22Rv1 (cell line): Measurements from ENCODE around the gene ACYP2.

Experiments
- CTCF ChIP-seq: fragments of 450-650 bp; IDR thresholded peaks from 2 replicates; pipeline ENCODE4 v1.5.1; 2017; ENCODE audit warnings: mild to moderate bottlenecking
- ZFX ChIP-seq: fragments of 450-650 bp; IDR thresholded peaks from 2 replicates; pipeline ENCODE4 v1.6.1; 2017; ENCODE audit warnings: antibody characterized with exemption, borderline replicate concordance

GRCh38 chr2:54107903-54108615 is 7.4 kb upstream of the ACYP2 start:
- no peak for TF ChIP-seq CTCF
- TF ChIP-seq ZFX = no peak
